Smooth muscle cell (in vitro differentiated cells): ENCODE measurements around the gene CELSR1. TPM values are rescaled to one million over a fixed set of nuclear protein-coding genes. Genes with fewer than 3 reads are reported as not detected.

Experiments used
- DNase-seq: peaks from one replicate; lab custom pipeline; 2025; ENCODE audit not compliant: unreplicated experiment; lab: John Stamatoyannopoulos, UW
- H2AFZ ChIP-seq: fragments of 200-600 bp; sonication (generic); 2 replicates; pipeline ENCODE4 v1.6.0; 2016; ENCODE audit warnings: antibody characterized with exemption, low read depth, mild to moderate bottlenecking
- H3F3A ChIP-seq: fragments of 200-600 bp; sonication (generic); 2 replicates; pipeline ENCODE4 v1.6.0; 2017; ENCODE audit warnings: antibody characterized with exemption, low read depth
- H3K27ac ChIP-seq: fragments of 200-600 bp; sonication (generic); 2 replicates; pipeline ENCODE4 v1.5.1; 2016; ENCODE audit warnings: low read depth, mild to moderate bottlenecking
- H3K27me3 ChIP-seq: fragments of 200-600 bp; sonication (generic); 2 replicates; pipeline ENCODE4 v1.6.1; 2016; ENCODE audit warnings: low read depth, mild to moderate bottlenecking
- H3K36me3 ChIP-seq: fragments of 200-600 bp; sonication (generic); 2 replicates; pipeline ENCODE4 v1.5.1; 2016; ENCODE audit warnings: low read depth
- H3K4me1 ChIP-seq: fragments of 200-600 bp; sonication (generic); 2 replicates; pipeline ENCODE4 v1.5.1; 2016; ENCODE audit warnings: low read depth
- H3K4me2 ChIP-seq: fragments of 200-600 bp; sonication (generic); 2 replicates; pipeline ENCODE4 v1.6.0; 2016; ENCODE audit warnings: mild to moderate bottlenecking
- H3K4me3 ChIP-seq: fragments of 200-600 bp; sonication (generic); 2 replicates; pipeline ENCODE4 v1.5.1; 2016; ENCODE audit warnings: mild to moderate bottlenecking
- H3K79me2 ChIP-seq: fragments of 200-600 bp; sonication (generic); 2 replicates; pipeline ENCODE4 v1.6.0; 2016; ENCODE audit warnings: low read depth, mild to moderate bottlenecking
- H3K9ac ChIP-seq: fragments of 200-600 bp; sonication (generic); 2 replicates; pipeline ENCODE4 v1.6.0; 2016; ENCODE audit warnings: low read depth
- H3K9me3 ChIP-seq: fragments of 200-600 bp; sonication (generic); replicated peaks from 2 replicates; pipeline ENCODE4 v1.5.1; 2016; ENCODE audit warnings: low read depth
- H4K20me1 ChIP-seq: fragments of 200-600 bp; sonication (generic); 2 replicates; pipeline ENCODE4 v1.6.0; 2016; ENCODE audit warnings: low read depth
- WGBS: methylation state at CpG from one replicate; pipeline ENCODE4 v1.1.7; 2016; ENCODE audit warnings: low lambda C conversion rate; 5-methylcytosine and 5-hydroxymethylcytosine counted together
- polyA plus RNA-seq: library from polyadenylated mRNA; unstranded; fragments of >200 nt; fragmentation: Nextera tagmentation; extraction: Ambion mirVana; gene quantifications from 2 replicates; pipeline ENCODE4 v1.2.1, GENCODE V29; 2016
- total RNA-seq: library from RNA; depleted of rRNA; stranded (reverse); fragments of >200 nt; gene quantifications from 2 replicates; pipeline ENCODE4 v1.2.3, GENCODE V29; 2014
- TF ChIP-seq, protein P1 (sequence below): fragments of 200-600 bp; sonication (generic); IDR thresholded peaks from 2 replicates; pipeline ENCODE4 v1.5.1; 2017; ENCODE audit warnings: borderline replicate concordance, mild to moderate bottlenecking, antibody characterized with exemption; ENCODE audit not compliant: insufficient read depth, poor library complexity, severe bottlenecking

Gene CELSR1
- total and polyA plus RNA-seq, 2 experiments from 2014 or later = 3.6 to 15.2 TPM

- no peaks in the 10 kb centered on the region for H3K9me3 ChIP-seq
- peaks cover 14% of the 10 kb centered on the region for H3K4me1 ChIP-seq
- H3K27me3 ChIP-seq = no peaks in the 10 kb centered on the region
- H2AFZ ChIP-seq = no peak overlapping the region
- no peak overlapping the region for H3K4me3 ChIP-seq
- no peak overlapping the region for H3K4me2 ChIP-seq
- no peak for DNase-seq
- no peaks in the 10 kb centered on the region for H3K79me2 ChIP-seq
- TF ChIP-seq, protein P1, sequence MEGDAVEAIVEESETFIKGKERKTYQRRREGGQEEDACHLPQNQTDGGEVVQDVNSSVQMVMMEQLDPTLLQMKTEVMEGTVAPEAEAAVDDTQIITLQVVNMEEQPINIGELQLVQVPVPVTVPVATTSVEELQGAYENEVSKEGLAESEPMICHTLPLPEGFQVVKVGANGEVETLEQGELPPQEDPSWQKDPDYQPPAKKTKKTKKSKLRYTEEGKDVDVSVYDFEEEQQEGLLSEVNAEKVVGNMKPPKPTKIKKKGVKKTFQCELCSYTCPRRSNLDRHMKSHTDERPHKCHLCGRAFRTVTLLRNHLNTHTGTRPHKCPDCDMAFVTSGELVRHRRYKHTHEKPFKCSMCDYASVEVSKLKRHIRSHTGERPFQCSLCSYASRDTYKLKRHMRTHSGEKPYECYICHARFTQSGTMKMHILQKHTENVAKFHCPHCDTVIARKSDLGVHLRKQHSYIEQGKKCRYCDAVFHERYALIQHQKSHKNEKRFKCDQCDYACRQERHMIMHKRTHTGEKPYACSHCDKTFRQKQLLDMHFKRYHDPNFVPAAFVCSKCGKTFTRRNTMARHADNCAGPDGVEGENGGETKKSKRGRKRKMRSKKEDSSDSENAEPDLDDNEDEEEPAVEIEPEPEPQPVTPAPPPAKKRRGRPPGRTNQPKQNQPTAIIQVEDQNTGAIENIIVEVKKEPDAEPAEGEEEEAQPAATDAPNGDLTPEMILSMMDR = no peak
- H3K9ac ChIP-seq = no peak overlapping the region
- H3K36me3 ChIP-seq = no peaks in the 10 kb centered on the region
- H3K27ac ChIP-seq = no peak overlapping the region
- WGBS = 90% methylated on average over 4 of the region's 4 CpGs
- H4K20me1 ChIP-seq = no peaks in the 10 kb centered on the region
- peaks cover 27% of the 10 kb centered on the region for H3F3A ChIP-seq
Measured at GRCh38 chr22:46549563-46549840, 12.1 kb upstream of the CELSR1 start.

DNA sequence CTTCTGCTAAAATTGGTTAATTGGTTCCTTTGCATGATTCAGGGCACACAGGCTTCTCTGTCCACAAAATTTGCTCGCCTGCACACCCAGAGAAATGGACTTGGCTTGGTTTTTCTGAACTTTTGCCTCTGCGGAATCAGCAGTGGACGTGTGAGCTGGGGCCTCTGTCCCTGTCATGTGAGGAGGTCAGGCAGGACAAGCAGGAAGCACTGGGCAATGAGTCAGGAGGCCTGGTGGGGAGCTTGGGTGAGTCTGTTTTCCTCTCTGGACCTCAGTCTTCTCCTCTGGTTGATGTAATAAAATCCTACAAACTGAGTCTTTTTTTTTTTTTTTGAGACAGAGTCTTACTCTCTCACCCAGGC lies 10.4 kb upstream of the CELSR1 start:
- no peaks in the 10 kb centered on the region for H3K36me3 ChIP-seq
- no peak overlapping the region for H2AFZ ChIP-seq
- peak overlapping the region; percentile 92 for H3K27ac ChIP-seq
- no peaks in the 10 kb centered on the region for H3K79me2 ChIP-seq
- no peak overlapping the region for H3K4me3 ChIP-seq
- no peaks in the 10 kb centered on the region for H4K20me1 ChIP-seq
- TF ChIP-seq, protein P1 = no peak
- H3F3A ChIP-seq = peaks cover 27% of the 10 kb centered on the region
- peak overlapping the region; percentile 66 for H3K4me2 ChIP-seq
- no peaks in the 10 kb centered on the region for H3K9me3 ChIP-seq
- DNase-seq = no peak
- H3K4me1 ChIP-seq = peaks cover 14% of the 10 kb centered on the region
- 21% methylated on average over 3 of the region's 3 CpGs for WGBS
- H3K27me3 ChIP-seq = no peaks in the 10 kb centered on the region
- H3K9ac ChIP-seq = peak overlapping the region; percentile 67

GRCh38 chr22:46547179-46547882 lies 9.9 kb upstream of the CELSR1 start:
- Histone ChIP-seq H3K4me3 (no peak overlapping the region), H3K4me1 (peaks cover 14% of the 10 kb centered on the region), H3K4me2 (peak overlapping the region; percentile 66), H3K27me3 (no peaks in the 10 kb centered on the region), H3K79me2 (no peaks in the 10 kb centered on the region), H3K9ac (peak overlapping the region; percentile 67), H3F3A (peaks cover 27% of the 10 kb centered on the region), H3K9me3 (no peaks in the 10 kb centered on the region), H3K36me3 (no peaks in the 10 kb centered on the region), H2AFZ (no peak overlapping the region), H4K20me1 (peaks cover 4% of the 10 kb centered on the region), H3K27ac (peak overlapping the region; percentile 92)
- DNase-seq = no peak
- 51% methylated on average over 21 of the region's 21 CpGs for WGBS
- TF ChIP-seq, protein P1 = no peak
